GM12878 (cell line): ENCODE measurements around the gene ILRUN. TPM values are rescaled to one million over a fixed set of nuclear protein-coding genes. Genes with fewer than 3 reads are reported as not detected.

ENCODE experiments used
- ATAC-seq: fragments of 200-7000 bp; cut with Tn5 transposase; 3 replicates; pipeline ENCODE4 v1.9.1; 2020; ENCODE audit warnings: mild to moderate bottlenecking, moderate library complexity
- BruUV-seq: library from RNA; stranded (reverse); fragments of 400-500 nt; replicated peaks from 2 replicates; lab custom pipeline; 2021; lab: Mats Ljungman, UMichigan
- CTCF ChIA-PET: fragments of 300-600 bp; sonication (Branson Sonifier 250); formaldehyde crosslinking; extraction: SDS; loops from one replicate; lab custom pipeline; 2021; ENCODE audit warnings: inconsistent platforms; lab: Yijun Ruan, JAX
- POLR2A ChIA-PET: fragments of 350-600 bp; formaldehyde crosslinking; extraction: SDS; loops from one replicate; lab custom pipeline; 2021; ENCODE audit warnings: inconsistent platforms; lab: Charles Lee
- RAD21 ChIA-PET: fragments of 300-600 bp; sonication (Branson Sonifier 250); formaldehyde crosslinking; loops from one replicate; lab custom pipeline; 2023; ENCODE audit warnings: antibody characterized with exemption; ENCODE audit not compliant: unreplicated experiment; lab: Charles Lee
- SMC1A ChIA-PET: fragments of 300-600 bp; sonication (Branson Sonifier 250); formaldehyde crosslinking; loops from one replicate; lab custom pipeline; 2023; ENCODE audit not compliant: unreplicated experiment, uncharacterized antibody; lab: Charles Lee
- DNase-seq: peaks from one replicate; pipeline ENCODE4 v3.0.0-alpha.2; 2011; ENCODE audit warnings: low read depth, low spot score
- FAIRE-seq: peaks from 3 replicates; lab custom pipeline; 2011; peaks lifted over from hg19 to GRCh38; lab: Jason Lieb, UNC
- H2AFZ ChIP-seq: 2 replicates; pipeline ENCODE4 v1.6.0; 2011; ENCODE audit warnings: low read depth, low read length, control low read depth; ENCODE audit not compliant: control insufficient read depth
- H3K27ac ChIP-seq: 2 replicates; pipeline ENCODE4 v1.5.1; 2011; ENCODE audit warnings: control low read depth; ENCODE audit not compliant: control insufficient read depth, insufficient read depth
- H3K27me3 ChIP-seq, 2 experiments: replicated peaks in 1 of 2; 2 replicates each; pipeline versions ENCODE4 v1.6.0 to v1.6.1; 2011; ENCODE audit warnings: low read length in 1 of 2; ENCODE audit not compliant: control insufficient read depth in 2 of 2, insufficient read depth in 2 of 2
- H3K36me3 ChIP-seq, 2 experiments: 2 replicates each; pipeline ENCODE4 v1.5.1; 2011; ENCODE audit warnings: low read length in 1 of 2; ENCODE audit not compliant: control insufficient read depth in 2 of 2, insufficient read depth in 2 of 2
- H3K4me1 ChIP-seq: 2 replicates; pipeline ENCODE4 v1.6.1; 2011; ENCODE audit warnings: mild to moderate bottlenecking, low read length, moderate library complexity, mixed read lengths; ENCODE audit not compliant: control insufficient read depth, insufficient read depth
- H3K4me2 ChIP-seq: 2 replicates; pipeline ENCODE4 v1.6.0; 2011; ENCODE audit warnings: control low read depth; ENCODE audit not compliant: control insufficient read depth, insufficient read depth
- H3K4me3 ChIP-seq: fragments of 200-600 bp; sonication (generic); 2 replicates; pipeline ENCODE4 v1.5.1; 2016
- H3K79me2 ChIP-seq: 2 replicates; pipeline ENCODE4 v1.6.0; 2011; ENCODE audit warnings: low read length; ENCODE audit not compliant: control insufficient read depth, insufficient read depth
- H3K9ac ChIP-seq: 2 replicates; pipeline ENCODE4 v1.8.0; 2011; ENCODE audit warnings: low read length, control low read depth, mixed read lengths; ENCODE audit not compliant: control insufficient read depth, insufficient read depth
- H3K9me3 ChIP-seq: replicated peaks from 3 replicates; pipeline ENCODE4 v1.5.1; 2011; ENCODE audit warnings: mild to moderate bottlenecking, low read length; ENCODE audit not compliant: control insufficient read depth, insufficient read depth
- H4K20me1 ChIP-seq: 2 replicates; pipeline ENCODE4 v1.6.0; 2011; ENCODE audit not compliant: control insufficient read depth, insufficient read depth
- LARP7 ChIP-seq: fragments of 450-650 bp; IDR thresholded peaks from 2 replicates; pipeline ENCODE4 v1.6.1; 2017; ENCODE audit warnings: mild to moderate bottlenecking
- MYB ChIP-seq: fragments of 150-350 bp; IDR thresholded peaks from 2 replicates; pipeline ENCODE4 v1.6.1; 2014; ENCODE audit warnings: mild to moderate bottlenecking, low read depth, low read length, borderline replicate concordance
- SMARCA5 ChIP-seq: fragments of 450-650 bp; IDR thresholded peaks from 2 replicates; pipeline ENCODE4 v1.6.1; 2017; ENCODE audit warnings: mild to moderate bottlenecking
- TBL1XR1 ChIP-seq: IDR thresholded peaks from 2 replicates; pipeline ENCODE4 v1.6.1; 2012; ENCODE audit warnings: low read depth, low read length, improper control_type of control experiment
- TCF3 ChIP-seq: IDR thresholded peaks from 2 replicates; pipeline ENCODE4 v1.6.1; 2012; ENCODE audit warnings: low read depth, mild to moderate bottlenecking, low read length, borderline replicate concordance; ENCODE audit not compliant: insufficient read depth
- ZBED1 ChIP-seq: IDR thresholded peaks from 2 replicates; pipeline ENCODE4 v1.6.1; 2016; ENCODE audit warnings: borderline replicate concordance
- ZSCAN29 ChIP-seq: fragments of 450-650 bp; IDR thresholded peaks from 2 replicates; pipeline ENCODE4 v1.6.1; 2017; ENCODE audit warnings: mild to moderate bottlenecking, moderate library complexity
- WGBS: methylation state at CpG from one replicate; pipeline ENCODE4 v1.1.6; 2016; ENCODE audit warnings: low lambda C conversion rate; ENCODE audit not compliant: insufficient replicate concordance, insufficient coverage; ENCODE audit errors: missing lambda C conversion rate; 5-methylcytosine and 5-hydroxymethylcytosine counted together
- in situ Hi-C: fragments of 300-500 bp; cut with MboI; formaldehyde crosslinking; loops from 9 replicates; pipeline ENCODE4 v1.14.3; 2018; ENCODE audit warnings: mixed read lengths
- intact Hi-C: fragments of 100-400 bp; cut with micrococcal nuclease; formaldehyde crosslinking; loops from one replicate; pipeline ENCODE4 v1.14.2; 2022; ENCODE audit not compliant: unreplicated experiment
- polyA plus RNA-seq, 11 experiments: library from polyadenylated mRNA; depleted of rRNA in 4 of 11; unstranded in 6 of 11; stranded (reverse) in 5 of 11; fragments of >200 nt; fragmentation: Nextera tagmentation in 4 of 11; fragmentation: Illumina TruSeq in 1 of 11; extraction: Ambion mirVana in 4 of 11; extraction: Trizol in 1 of 11; gene quantifications; 1 replicate in 1 of 11; 2 replicates in 10 of 11; pipeline versions ENCODE4 v1.2.1 to v1.2.3, GENCODE V29; 2011 to 2016; ENCODE audit warnings: inconsistent platforms in 2 of 11, missing spikeins in 2 of 11, low read depth in 1 of 11
- total RNA-seq, 4 experiments: library from RNA; depleted of rRNA in 3 of 4; stranded (reverse); fragments of >200 nt in 3 of 4; fragmentation: Illumina TruSeq in 1 of 4; extraction: Trizol in 1 of 4; gene quantifications; 2 replicates each; pipeline versions ENCODE4 v1.2.1 to v1.2.3, GENCODE V29; 2013 to 2021

The ILRUN gene
- total and polyA plus RNA-seq, 10 of the 15 experiments (the other 5 are each of a cell fraction or from before 2014, with no cell fraction given) = 21.0 to 114 (median 48.9) TPM

GRCh38 chr6:34731393-34732060, 35.0 kb upstream of the ILRUN start (continued):
- TF ChIP-seq MYB (no peak), SMARCA5 (no peak), ZBED1 (no peak), TCF3 (no peak), ZSCAN29 (no peak), LARP7 (no peak)
- TF ChIP-seq, all 136 proteins: peak for 0

GRCh38 chr6:34729631-34730470, 33.3 kb upstream of the ILRUN start:
- Histone ChIP-seq H3K27ac (no peak overlapping the region), H3K4me2 (no peak overlapping the region), H3K79me2 (no peaks in the 10 kb centered on the region), H3K4me3 (no peak overlapping the region), H4K20me1 (no peaks in the 10 kb centered on the region), H3K36me3 (no peaks in the 10 kb centered on the region)
- intact Hi-C loops = no loop called here
- CTCF ChIA-PET = no interaction called here
- BruUV-seq = no TSS peak
- DNase-seq (no peak), FAIRE-seq (no peak)
- POLR2A ChIA-PET = no interaction called here
- TF ChIP-seq TBL1XR1 = no peak
- TF ChIP-seq, all 136 proteins: peak for 0
- ChIA-PET SMC1A (no interaction called here), RAD21 (no interaction called here)
- Histone ChIP-seq H3K27me3 (no peaks in the 10 kb centered on the region), H3K9me3 (no peaks in the 10 kb centered on the region), H3K4me1 (no peaks in the 10 kb centered on the region), H2AFZ (no peak overlapping the region), H3K9ac (no peak overlapping the region)
- in situ Hi-C loops = no loop called here
- WGBS = 47% methylated on average over 4 of the region's 4 CpGs
- ATAC-seq = no peak
